Astrocyte (in vitro differentiated cells and primary cell): Measurements from ENCODE around the gene TELO2.

Experiments
- CTCF ChIP-seq: IDR thresholded peaks from 2 replicates; pipeline ENCODE4 v1.5.1; 2011; ENCODE audit warnings: low read depth, mild to moderate bottlenecking, inconsistent platforms, low read length, moderate library complexity; ENCODE audit not compliant: insufficient read depth
- EZH2 ChIP-seq: IDR thresholded peaks from 2 replicates; pipeline ENCODE4 v1.6.1; 2012; ENCODE audit warnings: mild to moderate bottlenecking, low read length, inconsistent platforms; ENCODE audit not compliant: insufficient read depth

- TF ChIP-seq CTCF (no peak), EZH2 (no peak)
These were observed 43.4 kb downstream of the TELO2 start for GRCh38 chr16:1536601-1537000.
